ENCODE measurements around the gene DLGAP1. TPM values are rescaled to one million over a fixed set of nuclear protein-coding genes. Genes with fewer than 3 reads are reported as not detected.
"Not testable (repeated sequence)": the region's sequence is repeated elsewhere in the genome, so short reads cannot be mapped to it uniquely, and the experiment has no call there.

Gene DLGAP1
- total RNA-seq, 1 donor from 2014 or later: 0.48 TPM

DNA sequence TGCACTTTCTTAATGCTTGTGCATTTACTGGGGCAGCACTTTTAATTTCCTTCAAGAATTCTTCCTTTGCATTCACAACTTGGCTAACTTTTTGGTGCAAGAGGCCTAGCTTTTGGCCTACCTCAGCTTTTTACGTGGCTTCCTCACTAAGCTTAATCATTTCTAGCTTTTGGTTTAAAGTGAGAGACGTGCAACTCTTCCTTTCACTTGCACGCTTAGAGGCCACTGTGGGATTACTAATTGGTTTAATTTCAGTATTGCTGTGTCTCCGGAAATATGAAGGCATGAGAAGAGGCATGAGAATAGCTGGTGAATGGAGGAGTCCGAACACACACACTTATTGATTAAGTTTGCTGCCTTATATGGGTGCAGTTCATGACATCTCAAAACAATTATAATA, 354.1 kb downstream of the DLGAP1 start:
- DNase-seq (ENCODE audit: low spot score): no peak
- no peak for ATAC-seq

DNA sequence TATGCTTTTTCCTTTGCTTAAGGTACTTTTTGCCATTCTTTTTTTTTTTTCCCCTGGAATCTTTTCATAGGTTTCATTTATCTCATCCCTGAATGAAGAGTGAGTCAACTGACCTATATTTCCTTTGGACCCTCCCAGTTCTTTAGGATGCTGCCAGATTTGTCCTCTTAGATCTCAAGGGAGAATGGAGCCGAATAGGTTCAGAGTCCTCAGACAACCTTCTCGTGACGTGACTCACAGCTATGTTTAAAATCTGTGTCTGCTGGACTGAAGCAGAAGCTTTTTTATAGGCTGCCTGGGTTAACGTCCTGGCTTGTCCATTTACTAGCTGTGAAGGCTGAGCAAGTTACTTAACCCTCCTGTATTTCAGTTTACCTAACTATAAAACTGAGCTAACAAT, 358.6 kb downstream of the DLGAP1 start:
- no peak for DNase-seq (ENCODE audit: low spot score)
- no peak for ATAC-seq

DNA sequence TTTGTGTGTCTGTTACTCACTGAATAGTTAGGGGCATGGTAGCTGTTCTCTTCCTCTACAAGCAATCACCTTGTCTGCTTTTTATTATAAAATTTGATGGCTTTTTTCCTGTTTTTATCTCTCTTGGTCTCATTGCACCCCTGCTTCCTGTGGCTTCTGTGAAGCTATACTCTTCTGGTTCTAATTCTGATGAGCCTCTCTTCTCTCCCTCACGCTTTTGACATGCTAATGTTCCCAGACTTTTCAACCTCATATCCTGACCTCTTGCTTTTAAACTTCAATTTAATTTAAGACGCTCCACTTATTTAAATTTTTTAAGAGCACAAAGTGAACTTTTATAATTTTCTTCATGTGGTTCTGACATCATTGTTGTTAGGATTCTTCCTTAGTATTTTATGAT, 361.4 kb downstream of the DLGAP1 start:
- no peak for ATAC-seq
- no peak for DNase-seq (ENCODE audit: low spot score)

DNA sequence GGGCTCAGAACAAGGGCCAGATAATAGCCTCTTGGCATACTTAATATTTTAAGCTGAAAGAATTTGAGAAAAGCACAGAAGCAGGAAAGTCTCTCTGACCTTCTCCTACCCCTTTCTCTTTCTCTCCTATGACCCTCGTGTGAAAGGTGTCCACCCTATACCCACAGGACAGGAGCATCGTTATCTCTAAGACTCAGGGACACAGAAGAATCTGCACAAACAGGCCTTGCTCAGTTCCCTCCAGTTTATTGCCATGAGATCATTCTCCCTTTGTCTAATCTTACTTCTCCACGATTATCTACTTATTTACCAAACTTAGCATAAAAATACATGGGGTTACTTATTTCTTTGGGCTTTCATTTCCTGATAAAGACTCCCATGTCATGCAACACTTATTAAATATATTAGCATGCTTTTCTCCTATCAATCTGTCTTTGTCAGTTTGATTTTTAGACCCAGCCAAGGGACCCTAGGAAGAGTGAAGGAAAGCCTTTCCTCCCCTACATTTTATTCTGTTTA, 370.7 kb downstream of the DLGAP1 start:
- ATAC-seq (no peak), DNase-seq (ENCODE audit: low spot score) (no peak)

DNA sequence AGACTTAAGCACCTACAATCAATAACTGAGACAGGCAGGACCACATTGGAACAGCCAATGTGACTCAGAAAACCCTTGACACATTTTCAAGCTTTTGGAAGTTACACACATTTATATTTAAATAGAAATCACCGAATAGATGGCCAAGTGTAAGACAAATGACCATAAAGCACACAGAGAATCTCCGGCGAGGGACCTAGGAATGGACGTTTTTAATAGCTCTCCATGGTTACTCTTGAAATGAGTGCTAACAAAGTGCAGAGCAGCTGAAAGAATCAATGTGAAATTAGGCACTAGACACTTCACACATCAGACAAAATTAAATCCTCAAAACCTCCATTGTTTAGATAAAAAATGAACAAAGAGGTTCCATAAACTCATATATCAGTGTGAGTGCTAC, 376.9 kb downstream of the DLGAP1 start:
- ATAC-seq (no peak), DNase-seq (ENCODE audit: low spot score) (no peak)

DNA sequence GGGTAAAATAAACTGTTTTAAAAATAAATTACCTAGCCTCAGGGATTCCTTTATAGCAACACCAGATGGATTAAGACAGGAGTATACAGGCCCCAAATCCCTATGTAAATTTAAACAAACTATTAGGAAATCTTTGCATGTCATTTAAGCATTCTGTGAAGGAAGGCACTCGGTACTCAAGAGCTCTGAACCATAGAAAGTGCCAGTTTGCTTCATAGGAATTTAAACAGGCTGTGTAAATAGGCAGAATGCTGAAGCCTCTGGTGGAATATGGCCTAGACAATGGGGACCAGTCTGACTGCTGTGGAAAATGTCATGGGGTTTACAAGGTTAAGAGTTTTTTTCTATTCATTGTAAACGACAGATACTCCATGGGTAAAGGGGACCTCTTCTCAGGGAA, 377.4 kb downstream of the DLGAP1 start:
- no peak for DNase-seq (ENCODE audit: low spot score)
- no peak for ATAC-seq

DNA sequence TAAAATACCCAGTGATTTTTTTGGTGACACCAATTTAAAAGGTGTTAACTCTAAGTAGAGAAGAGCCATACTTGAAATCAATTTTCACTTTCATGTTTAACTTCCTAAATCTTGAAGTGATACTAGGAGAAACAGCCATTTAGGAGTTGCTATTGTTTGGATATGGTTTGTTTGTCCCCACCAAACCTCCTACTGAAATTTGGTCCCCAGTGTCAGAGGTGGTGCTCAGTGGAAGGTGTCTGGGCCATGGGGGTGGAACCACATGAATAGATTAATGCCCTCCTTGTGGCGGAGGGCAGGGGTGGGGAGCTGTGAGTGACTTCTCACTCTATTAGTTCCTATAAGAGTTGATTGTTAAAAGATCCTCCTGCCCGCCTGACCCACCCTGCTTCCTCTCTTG, 377.9 kb downstream of the DLGAP1 start:
- no peak for ATAC-seq
- DNase-seq (ENCODE audit: low spot score): no peak

DNA sequence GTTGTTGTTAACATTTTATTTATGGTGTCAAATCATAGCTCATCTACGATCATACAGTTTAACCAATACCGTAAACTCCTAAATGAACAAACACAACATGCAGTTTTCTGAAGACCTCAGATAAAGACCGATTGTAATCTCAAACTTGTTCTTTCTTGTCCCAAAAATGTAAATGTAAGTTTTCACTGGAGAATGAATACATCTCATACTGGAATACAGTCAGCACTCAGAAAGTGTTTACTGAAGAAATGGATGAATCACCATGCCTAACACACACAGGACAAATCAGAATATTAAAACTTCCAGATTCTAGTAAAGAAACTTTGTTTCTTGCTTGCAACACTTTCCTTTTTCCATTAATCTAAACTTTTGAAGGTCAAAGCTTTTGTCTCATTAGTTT, 380.5 kb downstream of the DLGAP1 start:
- ATAC-seq (no peak), DNase-seq (ENCODE audit: low spot score) (no peak)

DNA sequence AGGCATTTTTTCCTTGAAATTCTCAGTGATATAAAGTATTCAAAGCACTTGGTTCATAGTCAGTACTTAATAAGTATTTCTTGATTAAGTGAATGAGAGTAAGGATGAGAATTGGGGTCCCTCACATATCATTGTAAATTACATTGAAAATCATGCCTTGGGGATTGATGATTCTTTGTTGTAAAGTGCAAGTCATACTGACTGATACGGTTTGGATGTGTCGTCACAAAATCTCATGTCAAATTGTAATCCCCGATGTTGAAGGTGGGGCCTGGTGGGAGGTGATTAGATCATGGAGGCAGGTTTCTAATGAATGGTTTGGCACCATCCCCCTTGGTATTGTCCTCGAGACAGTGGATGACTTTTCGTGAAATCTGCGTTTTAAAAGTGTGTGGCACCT, 385.9 kb downstream of the DLGAP1 start:
- no peak for ATAC-seq
- DNase-seq (ENCODE audit: low spot score): no peak

DNA sequence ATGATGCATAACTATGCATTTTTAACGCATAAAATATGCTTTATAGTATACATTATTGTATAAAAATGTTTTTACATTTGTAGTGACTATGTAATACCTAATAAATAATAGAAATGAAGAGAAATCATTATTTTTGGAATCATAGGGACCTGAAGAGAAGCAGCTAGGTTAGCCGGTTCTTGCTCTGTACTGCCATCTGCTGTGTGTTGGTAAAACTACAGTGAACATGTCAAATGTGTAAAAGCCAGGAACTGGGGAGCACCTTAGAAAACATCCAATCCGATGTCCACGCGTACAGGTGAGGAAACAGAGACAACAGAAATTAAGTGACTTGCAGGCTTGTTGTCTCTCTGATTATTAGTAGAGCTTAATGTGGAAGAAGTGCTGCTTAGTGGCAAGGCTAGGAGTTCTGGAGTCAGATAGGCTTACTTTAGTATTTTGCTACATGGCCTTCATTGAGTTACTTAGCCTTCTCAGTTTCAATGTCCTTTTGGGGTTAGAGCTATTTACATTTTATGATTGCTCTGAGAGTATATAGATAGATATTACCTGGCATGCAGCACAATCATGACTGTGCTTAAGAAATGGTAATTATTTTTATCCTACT, 386.5 kb downstream of the DLGAP1 start:
- DNase-seq (ENCODE audit: low spot score) (no peak), ATAC-seq (peak; percentile 90)

DNA sequence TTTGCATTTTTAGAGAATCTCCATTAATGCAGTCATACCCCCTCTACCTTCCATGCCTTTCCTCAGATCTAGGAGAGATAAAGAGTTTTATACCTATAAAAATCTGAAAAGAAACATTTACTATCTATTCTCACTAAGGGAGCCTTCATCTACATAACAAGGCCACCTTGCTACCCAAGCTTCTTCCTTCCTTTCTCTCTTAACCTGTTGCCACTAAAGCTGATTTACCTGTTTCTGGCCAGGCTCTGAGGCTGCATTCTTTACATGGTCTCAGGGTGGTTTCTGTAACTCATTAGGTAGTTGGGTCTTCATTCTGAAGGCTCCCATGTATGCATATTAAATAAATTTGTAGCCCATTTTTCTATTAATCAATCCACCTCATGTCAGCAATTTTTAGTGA, 391.6 kb downstream of the DLGAP1 start:
- ATAC-seq (no peak), DNase-seq (ENCODE audit: low spot score) (no peak)

DNA sequence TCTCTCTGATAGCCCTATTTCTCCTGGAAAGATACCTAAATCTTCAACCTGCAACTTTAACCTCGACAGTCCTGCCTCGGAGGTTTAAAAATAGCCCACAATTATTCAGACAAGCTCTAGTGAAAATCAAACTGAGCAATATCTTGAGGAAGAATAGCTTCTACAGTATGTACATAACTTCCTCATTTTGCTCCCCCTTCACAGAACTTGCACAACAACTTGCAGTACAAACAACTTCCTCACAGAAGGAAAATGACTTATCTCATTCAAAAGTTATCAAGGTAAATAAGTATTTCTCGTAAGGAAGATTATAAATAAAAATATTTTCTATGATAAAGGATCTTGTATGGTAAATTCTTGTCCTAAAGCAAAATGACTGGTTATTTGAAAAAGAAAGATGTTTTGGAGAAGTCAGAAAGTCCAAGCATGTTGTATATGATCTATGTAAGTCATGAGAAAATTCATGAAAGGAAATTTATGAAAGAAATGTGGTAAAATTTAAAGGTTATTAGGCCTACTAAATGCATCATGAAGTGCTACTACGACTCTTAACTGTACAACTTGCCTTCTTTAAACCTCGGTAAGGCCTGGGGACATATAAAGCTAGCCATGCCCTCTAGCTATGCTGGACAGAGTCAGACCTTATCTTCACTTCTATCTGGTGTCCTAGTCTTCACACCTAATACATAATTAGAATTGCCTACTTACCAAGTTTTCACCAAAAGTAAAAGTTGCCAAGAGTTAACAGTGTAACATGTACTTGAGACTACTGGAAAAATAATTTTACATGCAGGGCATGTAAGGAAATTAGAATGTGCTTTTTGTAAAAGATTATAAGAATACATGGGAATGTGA, 394.5 kb downstream of the DLGAP1 start:
- no peak for ATAC-seq
- DNase-seq (ENCODE audit: low spot score): no peak

DNA sequence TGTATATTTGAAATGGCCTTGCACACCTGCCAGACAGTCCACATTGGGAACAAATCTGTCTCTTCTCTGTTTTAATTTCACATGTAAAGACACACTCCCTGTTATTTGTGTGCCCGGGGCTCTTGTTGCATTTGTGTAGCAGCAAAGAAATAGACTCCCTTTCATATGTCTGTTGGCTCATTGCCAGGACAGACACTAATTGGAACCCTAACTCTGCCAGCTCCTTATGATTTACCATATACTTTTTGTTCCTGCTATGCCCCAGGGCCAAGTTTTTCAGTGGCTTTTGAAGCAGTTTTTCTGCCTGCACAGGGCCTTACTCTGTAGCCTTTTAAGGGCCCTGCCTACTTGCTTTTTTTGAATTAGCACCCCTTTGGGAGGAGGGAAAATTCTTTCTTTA, 396.9 kb downstream of the DLGAP1 start:
- no peak for ATAC-seq
- DNase-seq (ENCODE audit: low spot score): no peak

DNA sequence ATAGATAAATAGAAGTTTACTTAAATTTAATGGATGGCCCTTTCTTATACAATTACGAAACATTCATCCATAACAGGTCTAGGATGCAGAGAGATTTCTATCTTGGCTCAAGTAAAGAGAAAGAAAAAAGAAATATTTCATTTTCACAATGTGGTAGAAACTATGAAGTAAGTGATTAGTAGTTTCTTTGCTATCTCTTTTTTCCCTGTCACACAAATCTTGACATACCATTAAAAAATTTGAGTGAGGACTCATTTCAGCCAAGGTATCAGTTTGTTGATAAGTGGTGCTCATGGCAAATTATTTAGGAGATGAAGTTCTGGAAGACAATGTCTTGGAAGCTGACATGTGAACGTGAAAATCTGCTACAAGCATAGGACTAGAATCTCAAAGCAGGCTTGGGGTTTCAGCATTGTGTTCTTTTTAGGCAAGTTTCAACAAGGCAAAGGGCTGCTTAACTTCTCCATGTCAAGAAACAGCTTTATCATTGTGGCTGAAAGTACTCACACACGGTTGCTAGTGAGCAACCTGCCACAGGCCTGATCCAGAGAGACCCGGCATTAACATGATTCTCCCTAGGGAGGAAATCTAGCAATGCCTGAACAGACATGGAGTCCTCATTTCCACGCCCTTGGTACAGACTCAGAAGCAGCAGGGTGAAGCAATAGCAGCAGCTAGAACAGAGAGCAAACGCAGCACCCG, 414.6 kb downstream of the DLGAP1 start:
- ATAC-seq (no peak), DNase-seq (ENCODE audit: low spot score) (no peak)

DNA sequence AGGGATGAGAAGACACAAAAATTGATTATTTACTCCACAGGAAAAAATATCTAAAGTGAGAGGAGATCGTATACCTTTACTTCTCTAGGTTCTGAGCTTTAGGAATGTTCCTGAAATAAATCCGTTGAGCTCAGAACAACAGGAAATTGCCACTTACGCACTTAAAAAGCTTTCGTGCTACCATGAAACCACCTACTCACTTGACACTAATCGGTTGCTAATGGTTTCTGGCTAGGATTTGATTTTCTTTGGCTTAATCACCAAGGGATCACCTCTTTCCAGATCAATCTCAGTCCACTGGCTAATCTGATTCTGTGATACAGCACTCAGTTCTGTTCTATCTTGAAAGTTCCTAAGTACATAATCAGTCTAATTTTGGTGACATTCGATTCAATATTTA, 419.6 kb downstream of the DLGAP1 start:
- no peak for ATAC-seq

DNA sequence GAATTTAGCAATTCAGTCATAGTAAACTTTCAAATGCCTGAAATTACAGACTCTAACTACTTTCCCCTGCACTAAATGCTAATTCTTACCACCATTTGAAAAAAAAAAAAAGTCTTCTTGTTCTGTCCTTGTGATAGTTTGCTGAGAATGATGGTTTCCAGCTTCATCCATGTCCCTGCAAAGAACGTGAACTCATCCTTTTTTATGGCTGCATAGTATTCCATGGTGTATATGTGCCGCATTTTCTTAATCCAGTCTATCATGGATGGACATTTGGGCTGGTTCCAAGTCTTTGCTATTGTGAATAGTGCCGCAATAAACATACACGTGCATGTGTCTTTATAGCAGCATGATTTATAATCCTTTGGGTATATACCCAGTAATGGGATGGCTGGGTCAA, 420.3 kb downstream of the DLGAP1 start:
- DNase-seq (ENCODE audit: low spot score); ATAC-seq: not testable (repeated sequence)

More for the DNA sequence above, 419.6 kb downstream of the DLGAP1 start:
- no peak for DNase-seq (ENCODE audit: low spot score)

DNA sequence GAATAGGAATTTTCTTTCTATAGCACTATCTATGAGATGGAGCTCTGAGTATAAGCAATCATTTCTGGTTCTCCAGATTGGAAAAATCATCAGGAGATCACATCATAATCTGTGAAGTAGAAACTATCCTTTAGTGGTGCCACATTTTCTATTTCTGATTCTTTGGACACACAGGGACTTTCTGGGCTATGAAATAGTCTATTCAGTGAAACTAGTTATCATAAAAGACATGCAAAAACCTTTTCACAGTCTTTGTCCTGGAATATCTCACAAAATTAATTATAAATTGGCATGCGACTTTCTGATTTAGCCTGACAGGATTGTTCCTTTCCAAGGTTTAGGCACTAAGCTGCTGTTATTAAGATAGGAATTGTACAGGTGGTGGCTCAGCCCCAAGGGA, 428.6 kb downstream of the DLGAP1 start:
- DNase-seq (ENCODE audit: low spot score): no peak
- ATAC-seq: no peak

DNA sequence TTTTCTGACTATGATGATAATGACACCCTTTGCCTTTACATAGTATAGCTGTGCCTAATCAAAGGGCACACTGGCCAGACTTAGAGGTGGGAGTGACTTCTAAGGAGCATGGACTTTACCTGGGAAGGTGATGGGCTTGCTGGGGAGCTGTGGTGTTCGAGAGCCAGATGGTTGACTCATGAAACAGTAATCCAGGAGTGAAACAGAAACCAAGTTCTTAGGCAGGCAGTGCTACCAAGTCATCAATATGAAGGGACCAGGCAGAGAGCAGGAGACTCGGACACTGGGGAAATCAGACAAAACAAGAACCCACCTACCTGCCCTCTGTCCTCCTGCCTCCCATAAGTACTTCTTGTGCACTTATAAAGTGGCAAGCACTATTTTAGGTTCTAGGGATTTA, 430.4 kb downstream of the DLGAP1 start:
- ATAC-seq (no peak), DNase-seq (ENCODE audit: low spot score) (no peak)

DNA sequence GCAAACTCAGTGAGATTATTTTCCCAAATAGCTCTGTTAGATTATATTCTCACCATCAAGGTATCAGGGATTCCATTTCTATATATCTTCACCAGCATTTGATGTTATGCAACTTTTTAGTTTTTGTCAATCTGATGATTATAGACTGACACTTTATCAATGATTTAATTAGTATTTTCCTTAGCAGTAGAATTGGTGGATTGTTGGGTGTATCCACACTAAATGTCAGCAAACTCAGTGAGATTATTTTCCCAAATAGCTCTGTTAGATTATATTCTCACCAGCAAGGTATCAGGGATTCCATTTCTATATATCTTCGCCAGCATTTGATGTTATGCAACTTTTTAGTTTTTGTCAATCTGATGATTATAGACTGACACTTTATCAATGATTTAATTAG, 432.4 kb downstream of the DLGAP1 start:
- not testable (repeated sequence) for ATAC-seq; DNase-seq (ENCODE audit: low spot score)

DNA sequence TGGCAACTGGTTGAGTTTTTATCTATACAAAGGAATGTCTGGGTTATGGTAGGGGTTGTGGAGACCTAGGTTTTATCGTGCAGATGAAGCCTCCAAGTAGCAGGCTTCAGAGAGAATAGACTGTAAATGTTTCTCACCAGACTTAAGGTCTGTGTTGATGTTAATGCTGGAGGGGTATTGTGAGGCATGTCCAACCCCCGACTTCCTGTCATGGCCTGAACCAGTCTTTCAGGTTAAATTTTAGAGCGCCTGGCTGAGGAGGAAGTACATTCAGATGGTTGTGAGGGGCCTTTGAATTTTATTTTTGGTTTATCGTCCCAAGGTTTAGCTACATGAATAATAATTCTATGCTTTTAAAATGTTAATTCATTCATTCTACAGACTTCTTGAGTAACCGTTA, 435.1 kb downstream of the DLGAP1 start:
- DNase-seq (ENCODE audit: low spot score) (no peak), ATAC-seq (no peak)

DNA sequence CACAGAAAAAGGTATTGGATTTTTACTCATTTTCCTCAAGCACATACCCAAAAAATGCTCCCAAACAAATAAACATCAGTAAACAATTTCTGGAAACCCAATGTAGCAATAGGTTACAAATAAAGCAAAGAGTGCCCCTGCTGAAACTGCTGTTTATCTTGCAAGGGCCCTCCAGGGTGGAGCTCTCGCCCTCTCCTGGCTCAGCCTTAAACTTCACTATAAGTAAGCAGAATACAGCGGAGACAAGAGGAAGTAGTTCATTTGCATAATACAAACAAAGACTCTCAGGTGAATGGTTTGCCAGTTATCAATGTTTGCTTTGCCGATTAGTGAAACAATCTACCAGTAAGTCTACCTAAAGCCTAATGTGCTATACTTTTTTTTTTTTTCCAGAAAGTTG, 437.6 kb downstream of the DLGAP1 start:
- no peak for ATAC-seq

More for the DNA sequence above, 437.6 kb downstream of the DLGAP1 start:
- no peak for DNase-seq (ENCODE audit: low spot score)

Data from left lobe of liver (tissue), 2 donors.